Myocyte (in vitro differentiated cells): Measurements from ENCODE around the gene USP24. TPM values are rescaled to one million over a fixed set of nuclear protein-coding genes. Genes with fewer than 3 reads are reported as not detected.

Source experiments
- DNase-seq: peaks from one replicate; pipeline ENCODE4 v3.0.0-alpha.2; 2012; ENCODE audit warnings: low read depth
- total RNA-seq: library from RNA; depleted of rRNA; stranded (reverse); fragments of >200 nt; gene quantifications from 2 replicates; pipeline ENCODE4 v1.2.3, GENCODE V29; 2014

USP24 gene
- total RNA-seq, 1 donor from 2014 or later, result 56.7 TPM

DNA sequence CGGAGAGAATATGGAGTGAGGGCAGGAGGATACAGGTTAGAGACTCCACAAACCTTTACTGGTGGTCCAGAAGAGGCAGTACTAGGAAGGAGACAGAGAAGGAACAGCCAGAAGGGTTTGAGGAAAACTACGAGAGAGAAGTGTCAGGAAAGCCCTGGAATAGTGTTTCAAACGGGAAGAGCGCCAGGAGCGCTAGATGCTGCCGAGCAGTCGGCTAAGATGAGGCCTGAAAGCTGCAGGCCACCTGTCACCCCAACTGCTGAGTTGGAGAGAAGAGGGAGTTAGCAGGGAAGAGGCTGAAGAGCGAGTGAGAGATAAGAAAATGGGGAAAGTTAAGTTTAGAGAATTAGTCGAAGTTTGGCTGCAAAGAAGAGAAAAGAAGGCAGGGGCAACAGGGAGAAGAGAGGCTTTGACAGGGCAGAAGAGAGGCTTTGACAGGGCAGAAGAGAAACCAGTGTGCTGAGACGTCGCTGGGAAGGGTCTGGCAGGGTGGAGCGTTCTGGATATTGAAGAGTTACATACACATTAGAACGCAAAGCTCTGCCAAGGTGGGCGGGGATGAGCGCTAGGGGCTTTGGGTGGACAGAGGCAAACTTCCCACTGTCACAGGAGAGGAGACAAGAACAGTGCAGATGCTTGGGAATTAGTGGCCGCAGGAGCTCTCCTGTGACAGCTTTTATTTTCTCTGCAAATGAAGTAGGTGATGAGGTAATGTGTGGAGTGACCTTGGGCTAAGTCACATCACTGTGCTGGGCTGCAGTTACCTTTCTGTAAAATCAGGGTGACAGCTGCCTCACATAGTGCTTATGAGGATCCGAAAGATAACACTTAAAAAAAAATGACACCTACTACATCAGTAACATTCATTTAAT lies 144.6 kb downstream of the USP24 start:
- peak; percentile 85 for DNase-seq

DNA sequence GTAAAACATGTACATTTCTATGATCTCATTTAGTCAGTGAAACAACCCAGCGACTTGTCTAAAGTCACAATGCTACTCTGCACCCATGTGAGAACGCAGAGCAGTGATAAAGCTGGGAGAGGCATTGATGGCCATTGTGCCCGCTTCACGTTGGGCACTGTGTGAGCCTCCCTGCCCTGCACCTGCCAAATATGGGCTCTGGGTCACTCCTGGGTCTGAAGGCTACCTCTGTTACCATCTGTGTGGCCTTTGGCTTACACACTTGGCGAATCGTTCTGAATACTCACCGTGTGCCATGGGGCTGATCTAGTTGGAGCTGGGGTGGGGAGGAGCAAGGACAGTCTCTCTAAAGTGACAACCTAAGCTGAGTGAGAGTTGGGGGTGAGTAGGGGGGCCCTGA lies 145.9 kb downstream of the USP24 start:
- DNase-seq, result no peak

DNA sequence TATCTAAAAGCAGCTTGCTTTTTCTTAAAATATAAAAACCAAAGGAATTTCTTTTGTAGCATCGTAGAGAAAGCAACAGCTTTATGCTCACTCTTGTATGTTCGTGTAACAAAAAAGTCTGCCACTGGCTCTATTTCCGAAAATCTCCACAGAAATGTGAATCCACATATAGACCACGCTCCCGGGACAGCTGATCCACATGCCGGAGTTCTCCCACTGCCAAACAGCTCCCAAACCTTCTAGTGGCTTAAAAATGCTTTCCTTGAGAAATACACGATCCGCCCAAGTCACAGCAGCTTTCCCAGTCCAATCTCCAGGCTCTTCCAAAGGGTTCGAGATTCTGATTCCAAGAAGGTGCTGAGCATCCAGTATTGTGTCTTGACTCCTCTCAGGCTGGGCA lies 146.5 kb downstream of the USP24 start:
- DNase-seq, result no peak

DNA sequence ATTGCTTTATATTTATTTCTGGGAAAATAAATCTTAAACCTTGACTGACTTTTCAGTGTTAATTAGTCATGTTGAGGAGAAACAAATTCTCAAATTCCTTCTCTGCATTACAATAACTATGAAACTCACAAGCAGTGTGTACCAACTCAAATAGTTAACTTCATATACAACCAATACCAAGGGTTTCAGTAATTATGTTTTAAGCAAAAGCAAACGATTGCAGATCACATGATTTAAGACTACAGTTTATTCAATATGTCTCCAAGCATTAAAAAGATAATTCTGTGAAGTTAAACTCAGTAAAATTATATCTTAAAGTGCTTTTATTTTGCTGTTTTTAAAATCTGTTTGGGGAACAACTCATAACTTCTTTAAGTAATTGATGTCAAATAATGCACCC lies 147.2 kb downstream of the USP24 start:
- no peak for DNase-seq

DNA sequence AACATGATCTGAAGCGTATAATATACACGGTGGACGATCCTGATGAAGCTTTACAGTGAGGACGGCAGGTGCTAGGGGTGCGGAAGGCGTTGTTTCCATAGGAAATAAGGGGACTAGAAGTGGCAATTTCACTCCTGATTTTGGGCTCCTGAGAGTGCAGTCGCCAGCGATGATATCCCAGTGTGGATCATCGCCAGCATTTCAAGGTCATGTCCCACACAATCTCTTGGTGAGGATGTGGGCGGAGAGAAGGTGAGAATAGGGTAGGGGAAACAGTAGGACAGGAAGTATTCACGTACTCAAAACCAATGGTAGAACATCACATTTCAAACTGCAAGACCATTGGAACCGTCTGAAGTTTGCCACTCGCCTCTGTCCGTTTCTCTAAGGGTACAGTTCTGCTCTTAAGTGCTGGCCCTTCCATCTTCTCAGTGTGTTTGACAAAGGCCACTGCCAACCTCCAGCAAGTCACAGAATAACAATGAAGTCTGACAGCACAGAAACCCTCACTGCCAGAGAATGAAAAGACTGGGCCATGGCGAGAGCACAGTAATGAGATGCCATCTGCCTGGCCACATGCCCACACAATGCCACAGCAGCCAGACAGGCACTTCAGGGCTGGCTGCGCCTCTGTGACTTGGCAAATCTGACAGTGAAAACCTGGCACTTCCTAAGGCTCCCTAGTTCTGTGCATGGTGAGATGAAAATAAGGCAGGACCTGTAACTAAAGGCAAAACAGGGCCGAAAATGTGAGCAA lies 148.0 kb downstream of the USP24 start:
- peak; percentile 80 for DNase-seq

DNA sequence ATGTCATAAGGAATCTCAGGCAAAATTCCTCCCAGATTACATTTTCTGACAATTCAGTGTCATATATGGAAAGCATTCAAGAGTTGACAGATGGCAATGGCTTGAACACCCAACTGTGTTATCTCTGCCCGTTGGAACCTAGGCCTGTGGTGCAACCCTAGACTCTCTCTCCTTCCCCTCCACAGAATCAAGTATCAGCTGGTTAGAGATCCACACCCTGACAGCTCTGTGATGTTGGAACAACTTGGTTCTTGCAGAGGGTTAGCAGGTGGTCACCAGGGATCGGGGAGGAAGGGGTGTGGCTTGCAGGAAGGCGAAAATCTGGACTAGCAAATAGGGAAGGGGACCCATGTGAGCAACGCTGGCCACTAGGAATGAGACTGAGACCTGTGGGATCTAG lies 149.5 kb downstream of the USP24 start:
- DNase-seq, result peak; percentile 65

DNA sequence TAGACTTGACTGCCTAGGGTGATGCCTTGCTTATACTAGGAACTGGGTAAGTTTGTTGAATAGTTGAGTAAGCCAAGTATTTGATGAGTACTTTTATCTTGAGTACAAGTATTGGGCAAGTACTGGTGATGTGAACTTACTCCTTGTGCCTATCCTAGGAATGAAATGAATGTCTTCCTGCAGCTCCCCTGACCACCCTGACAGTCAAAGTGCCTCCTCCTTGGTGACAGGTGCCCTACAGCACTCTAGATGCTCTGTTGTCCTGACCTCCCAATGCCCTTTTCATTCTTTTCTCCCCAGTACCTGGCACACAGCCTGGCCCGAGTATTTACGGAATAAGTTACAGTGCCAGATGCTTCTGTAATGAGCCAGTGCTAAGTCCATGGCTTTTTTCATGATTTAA lies 150.3 kb downstream of the USP24 start:
- peak; percentile 91 for DNase-seq

DNA sequence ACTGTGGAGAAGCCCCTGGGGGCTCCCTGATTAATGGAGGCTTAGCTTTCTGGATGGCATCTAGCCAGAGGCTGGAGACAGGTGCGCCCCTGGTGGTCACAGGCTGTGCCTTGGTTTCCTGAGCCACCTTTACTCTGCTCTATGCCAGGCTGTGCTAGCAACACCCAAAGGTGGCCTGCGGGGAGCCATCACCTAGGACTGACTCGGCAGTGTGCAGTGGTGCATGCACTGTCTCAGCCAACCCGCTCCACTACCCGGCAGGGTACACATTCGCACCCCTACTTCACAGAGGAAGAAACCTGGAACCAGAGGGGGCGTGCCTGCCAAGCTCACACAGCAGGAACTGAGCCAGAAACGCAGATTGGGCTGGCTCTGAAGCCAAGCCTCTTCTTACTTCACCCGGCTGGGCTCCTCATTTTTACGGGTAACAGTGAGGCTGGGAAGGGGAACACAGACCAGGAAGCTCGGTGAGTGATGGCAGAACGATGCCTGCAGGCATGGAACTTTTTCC lies 151.0 kb downstream of the USP24 start:
- no peak for DNase-seq

DNA sequence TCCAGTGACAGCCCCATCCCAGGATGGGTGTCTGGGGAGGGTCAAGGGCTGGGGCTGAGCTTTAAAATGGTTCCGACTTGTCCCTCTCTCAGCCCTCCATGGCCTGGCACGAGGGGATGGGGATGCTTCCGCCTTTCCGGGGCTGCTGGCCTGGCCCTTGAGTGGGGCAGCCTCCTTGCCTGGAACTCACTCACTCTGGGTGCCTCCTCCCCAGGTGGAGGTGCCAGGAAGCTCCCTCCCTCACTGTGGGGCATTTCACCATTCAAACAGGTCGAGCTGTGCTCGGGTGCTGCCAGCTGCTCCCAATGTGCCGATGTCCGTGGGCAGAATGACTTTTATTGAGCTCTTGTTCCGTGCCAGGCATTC lies 151.6 kb downstream of the USP24 start:
- DNase-seq, result no peak

DNA sequence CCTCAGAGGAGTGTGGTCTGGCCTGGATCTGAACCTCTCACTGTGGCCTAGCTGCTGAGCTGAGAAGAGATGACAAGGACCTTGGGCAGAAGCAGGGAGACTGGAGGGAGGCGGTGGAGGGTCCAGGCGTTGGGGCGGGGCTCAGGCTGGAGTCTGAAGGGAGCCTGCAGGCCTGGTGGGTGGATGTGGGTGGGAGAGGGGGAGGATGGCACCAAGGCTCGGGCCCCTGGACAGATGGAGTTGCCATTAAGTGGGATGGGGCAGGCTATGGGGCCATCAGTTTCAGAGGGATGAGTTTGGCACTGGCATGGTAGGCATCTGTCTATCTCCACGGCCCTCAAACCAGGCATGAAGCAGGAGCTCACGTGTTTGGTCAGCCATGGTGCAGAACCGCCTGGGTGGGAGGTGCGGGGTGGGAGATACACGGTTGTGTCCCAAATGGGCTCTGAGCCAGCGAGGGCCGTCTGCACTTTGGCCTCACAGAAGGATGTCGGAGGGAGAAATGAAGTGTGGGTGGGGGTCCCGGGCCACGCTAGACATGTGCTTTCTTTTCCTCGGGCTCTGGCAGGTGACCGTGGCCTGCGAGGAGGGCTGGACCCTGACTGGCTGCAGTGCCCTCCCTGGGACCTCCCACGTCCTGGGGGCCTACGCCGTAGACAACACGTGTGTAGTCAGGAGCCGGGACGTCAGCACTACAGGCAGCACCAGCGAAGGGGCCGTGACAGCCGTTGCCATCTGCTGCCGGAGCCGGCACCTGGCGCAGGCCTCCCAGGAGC lies 152.2 kb downstream of the USP24 start:
- no peak for DNase-seq

DNA sequence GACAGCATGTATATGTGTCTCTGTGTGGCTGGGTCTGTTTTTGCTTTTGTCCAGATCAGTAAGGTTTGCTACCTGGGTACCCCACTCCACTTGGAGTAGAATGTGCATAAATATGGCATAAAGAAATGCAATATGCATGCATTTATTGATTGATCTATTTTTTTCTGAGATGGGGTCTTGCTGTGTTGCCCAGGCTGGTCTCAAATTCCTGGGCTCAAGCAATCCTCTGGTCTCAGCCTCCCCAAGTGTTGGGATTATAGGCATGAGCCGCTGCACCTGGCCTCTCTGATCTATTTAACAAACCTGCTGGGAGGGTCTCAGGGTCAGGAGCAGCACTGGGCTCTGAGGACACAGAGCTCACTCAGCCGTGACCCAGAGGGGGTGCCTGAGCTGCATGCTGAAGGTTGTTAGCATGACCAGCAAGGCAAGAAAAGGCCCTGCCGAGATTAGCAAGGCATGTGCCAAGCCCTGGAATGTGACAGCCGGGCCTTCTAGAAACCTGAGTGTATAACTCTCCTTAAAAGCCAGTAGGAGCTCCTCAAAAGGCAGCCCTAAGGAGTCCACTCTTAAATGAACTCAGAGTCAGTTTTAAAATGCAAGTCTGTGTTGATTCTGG lies 153.3 kb downstream of the USP24 start:
- DNase-seq, result peak; percentile 79

DNA sequence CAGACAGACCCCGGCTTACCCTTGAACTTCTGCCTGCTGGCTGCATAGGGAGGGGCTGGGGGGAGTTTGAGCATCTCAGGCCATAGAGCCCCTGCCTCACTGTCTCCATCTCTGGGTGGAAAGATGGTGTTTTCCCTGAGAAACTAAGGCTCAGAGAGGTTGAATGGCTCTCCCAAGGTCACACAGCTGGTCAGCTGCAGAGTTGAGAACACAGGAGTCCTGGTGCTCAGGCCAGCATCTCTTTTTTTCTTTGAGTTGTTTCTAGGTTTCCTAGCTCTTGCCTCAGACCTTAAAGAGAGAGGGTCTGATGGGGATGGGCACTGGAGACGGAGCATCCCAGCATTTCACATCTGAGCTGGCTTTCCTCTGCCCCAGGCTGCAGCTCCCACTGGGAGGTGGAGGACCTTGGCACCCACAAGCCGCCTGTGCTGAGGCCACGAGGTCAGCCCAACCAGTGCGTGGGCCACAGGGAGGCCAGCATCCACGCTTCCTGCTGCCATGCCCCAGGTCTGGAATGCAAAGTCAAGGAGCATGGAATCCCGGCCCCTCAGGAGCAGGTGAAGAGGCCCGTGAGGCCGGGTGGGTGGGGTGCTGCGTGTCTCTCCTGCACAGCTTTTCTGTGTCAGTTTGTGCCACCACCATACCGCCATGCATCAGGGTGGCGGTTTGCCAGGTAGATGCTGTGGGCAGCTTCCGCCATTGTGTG lies 154.0 kb downstream of the USP24 start:
- DNase-seq, result no peak

DNA sequence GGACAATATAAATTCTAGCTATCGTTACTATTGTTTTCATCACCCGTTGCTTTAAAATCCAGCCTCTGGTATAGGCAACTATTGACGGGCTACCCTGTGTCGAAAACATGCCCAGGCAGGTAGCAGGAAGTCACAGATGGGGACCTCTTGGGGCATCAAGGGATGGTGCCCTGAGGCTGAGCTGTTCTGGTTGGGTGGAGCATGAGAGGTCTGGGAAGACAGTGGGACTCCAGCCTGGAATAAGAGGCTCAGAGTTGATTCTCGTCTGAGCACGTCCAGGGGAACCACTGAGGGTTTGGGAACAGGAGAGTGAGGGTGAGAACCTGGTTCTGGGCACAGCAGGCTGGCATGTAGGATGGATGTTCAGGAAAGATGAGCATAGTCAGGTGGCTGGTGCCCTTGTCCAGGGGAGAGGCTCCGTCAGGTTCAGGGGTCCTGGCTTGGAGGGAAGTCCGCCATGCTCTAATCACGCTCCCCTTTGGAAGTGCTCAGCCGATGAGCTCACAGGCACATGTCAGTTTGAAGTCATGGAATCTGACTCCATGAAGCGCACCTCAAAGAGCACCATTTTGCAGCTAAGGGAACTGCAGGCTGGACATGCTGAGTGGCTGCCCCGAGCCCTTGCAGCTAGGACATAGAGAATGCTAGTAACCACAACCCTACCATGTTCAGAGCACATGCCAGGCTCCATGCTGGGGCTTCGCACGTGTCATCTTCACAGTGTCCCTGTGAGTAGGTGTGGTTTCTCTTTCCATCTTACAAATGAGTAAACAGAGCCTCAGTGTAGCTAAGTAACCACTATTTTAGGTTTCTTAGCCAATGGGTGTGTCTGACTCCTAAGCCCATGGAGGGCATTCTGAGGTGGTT lies 154.8 kb downstream of the USP24 start:
- DNase-seq, result peak; percentile 77

DNA sequence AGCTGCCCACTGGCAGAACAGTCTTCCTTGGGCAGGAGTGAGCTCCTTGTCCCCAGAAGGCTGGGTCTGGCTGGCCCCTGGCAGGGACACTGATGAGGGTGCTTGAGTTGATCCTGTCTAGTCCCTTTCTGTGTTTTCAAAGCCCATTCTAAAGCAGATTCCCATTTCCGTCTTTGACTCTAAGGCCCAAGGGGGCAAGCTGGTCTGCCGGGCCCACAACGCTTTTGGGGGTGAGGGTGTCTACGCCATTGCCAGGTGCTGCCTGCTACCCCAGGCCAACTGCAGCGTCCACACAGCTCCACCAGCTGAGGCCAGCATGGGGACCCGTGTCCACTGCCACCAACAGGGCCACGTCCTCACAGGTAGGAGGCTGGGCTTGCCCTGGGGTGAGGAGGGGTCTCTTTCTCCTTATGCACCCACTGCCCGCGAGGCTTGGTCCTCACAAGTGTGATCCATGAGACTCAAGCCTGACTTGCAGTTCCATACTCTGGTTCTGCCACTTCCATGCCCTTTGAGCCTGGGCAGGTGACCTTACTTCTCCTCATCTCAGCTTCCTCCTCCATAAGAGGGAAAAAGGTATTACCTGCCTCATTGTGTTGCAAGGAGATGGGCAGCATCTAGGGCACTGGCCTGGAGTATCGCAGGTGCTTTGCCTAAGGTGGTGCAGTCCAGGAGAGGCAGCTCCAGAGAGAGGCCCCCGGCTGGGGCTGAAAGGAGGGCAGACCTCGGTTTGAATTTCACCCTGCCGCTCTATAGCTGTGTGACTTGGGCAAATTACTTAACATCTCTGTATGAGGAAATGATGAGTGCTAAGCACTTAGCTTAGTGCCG lies 155.6 kb downstream of the USP24 start:
- no peak for DNase-seq

DNA sequence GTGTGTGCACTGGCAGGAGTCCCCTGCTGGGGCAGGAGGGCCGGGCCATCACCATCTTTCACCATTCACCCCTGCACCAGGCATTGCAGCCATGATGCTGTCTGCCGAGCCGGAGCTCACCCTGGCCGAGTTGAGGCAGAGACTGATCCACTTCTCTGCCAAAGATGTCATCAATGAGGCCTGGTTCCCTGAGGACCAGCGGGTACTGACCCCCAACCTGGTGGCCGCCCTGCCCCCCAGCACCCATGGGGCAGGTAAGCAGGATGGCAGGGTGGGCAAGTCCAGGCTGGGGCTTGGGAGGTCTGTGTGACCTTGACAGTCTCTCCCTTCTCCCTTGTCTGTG lies 157.2 kb downstream of the USP24 start:
- DNase-seq, result no peak

DNA sequence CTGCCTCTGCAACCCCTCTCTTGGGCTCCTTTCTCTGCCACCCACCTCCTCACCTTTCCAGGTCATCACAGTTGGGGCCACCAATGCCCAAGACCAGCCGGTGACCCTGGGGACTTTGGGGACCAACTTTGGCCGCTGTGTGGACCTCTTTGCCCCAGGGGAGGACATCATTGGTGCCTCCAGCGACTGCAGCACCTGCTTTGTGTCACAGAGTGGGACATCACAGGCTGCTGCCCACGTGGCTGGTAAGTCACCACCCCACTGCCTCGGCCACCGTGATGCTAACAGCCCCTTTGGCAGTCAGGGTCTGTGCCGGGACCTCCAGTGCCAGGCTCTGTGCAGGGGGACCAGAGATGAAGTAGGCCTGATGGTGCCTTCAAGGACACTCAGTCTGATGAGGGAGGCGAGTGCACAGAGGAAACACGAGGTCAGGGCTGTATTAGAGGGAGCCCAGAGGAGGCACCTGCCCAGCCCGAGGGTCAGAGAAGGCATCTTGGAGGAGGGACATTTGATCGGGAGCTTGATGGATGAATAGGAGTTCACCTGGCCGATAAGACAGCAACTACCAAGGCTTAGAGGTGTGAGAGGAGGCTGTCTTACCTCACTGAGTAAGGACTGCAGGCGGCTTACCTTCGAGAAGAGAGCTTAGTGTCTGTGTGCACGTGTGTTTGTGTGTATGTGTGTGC lies 157.8 kb downstream of the USP24 start:
- no peak for DNase-seq

DNA sequence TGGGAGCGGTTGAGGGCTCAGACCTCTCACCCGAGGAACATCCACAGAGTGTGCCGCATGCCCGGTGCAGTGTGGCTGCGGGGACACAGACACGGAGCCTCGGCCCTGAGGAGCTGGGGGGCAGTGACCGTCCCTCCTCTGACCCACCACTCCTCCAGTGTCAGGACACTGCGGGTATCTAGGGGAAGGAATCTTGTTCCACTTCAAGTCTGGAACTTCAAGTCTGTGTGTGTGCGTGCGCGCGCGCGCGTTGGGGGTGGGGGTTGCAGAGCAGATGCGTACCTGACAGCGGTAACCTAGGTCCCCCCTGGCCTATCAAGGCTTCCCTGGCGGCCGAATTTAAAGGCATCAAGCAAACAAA lies 158.6 kb downstream of the USP24 start:
- no peak for DNase-seq

DNA sequence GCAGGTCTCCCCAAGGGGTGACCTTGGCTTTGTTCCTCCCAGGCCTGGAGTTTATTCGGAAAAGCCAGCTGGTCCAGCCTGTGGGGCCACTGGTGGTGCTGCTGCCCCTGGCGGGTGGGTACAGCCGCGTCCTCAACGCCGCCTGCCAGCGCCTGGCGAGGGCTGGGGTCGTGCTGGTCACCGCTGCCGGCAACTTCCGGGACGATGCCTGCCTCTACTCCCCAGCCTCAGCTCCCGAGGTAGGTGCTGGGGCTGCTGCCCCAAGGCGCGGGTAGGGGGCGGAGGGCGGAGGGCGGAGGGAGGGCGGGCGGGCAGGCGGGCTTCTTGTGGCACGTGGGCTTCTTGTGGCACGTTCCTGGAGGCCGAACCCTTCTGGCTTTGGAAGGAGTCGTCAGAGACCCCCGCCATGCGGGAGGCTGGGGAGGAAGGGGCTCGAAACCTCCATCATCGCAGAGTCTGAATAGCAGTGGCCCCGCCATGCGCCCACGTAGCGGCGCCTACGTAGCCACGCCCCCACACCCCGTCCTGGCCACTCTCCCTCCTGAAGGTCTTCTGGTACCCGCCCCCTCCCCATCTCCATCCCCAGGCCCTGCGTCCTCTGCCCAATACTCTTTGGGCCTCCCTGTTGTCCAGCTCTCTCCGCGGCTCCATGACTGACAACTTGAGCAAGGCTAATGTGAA lies 159.1 kb downstream of the USP24 start:
- DNase-seq, result no peak
